ENCODE results near the gene FAM237A.

GRCh38 chr2:206626108-206626507 lies 16.2 kb upstream of the FAM237A start:
- TF ChIP-seq CTCF (IDR thresholded peaks at IDR 0.05; ENCODE audit: low read depth, low read length, missing input control) (no peak), JUND (IDR thresholded peaks at IDR 0.05) (no peak), EGR1 (IDR thresholded peaks at IDR 0.05; ENCODE audit: low read depth in 2 of 2) (no peak), FOXA1 (IDR thresholded peaks at IDR 0.05) (no peak), REST (IDR thresholded peaks at IDR 0.05) (no peak), SP1 (IDR thresholded peaks at IDR 0.05) (no peak), RAD21 (IDR thresholded peaks at IDR 0.05) (no peak), HNF4G (IDR thresholded peaks at IDR 0.05) (no peak), TAF1 (conservative IDR thresholded peaks at IDR 0.05) (no peak), MAX (IDR thresholded peaks at IDR 0.05) (no peak), NR2F2 (IDR thresholded peaks at IDR 0.05) (no peak)

Measured in liver (tissue), 3 donors.